AG04449 (cell line): Measurements from ENCODE around the gene PGC.
A peak's percentile ranks its signal among the peaks of the same experiment; 100 is the strongest.

Source experiments
- CTCF ChIA-PET: fragments of 350-600 bp; formaldehyde crosslinking; extraction: SDS; loops from one replicate; lab custom pipeline; 2021; ENCODE audit warnings: antibody characterized with exemption; lab: Yijun Ruan, JAX
- POLR2A ChIA-PET: fragments of 400-600, 350-600 bp; formaldehyde crosslinking; extraction: SDS; loops from one replicate; lab custom pipeline; 2020; ENCODE audit warnings: antibody characterized with exemption, inconsistent platforms; lab: Yijun Ruan, JAX
- DNase-seq: peaks from one replicate; pipeline ENCODE4 v3.0.0-alpha.2; 2010; ENCODE audit warnings: low read depth, low spot score
- H3K4me3 ChIP-seq: 2 replicates; pipeline ENCODE4 v1.5.1; 2011; ENCODE audit warnings: low read depth, mild to moderate bottlenecking, control low read depth, low read length
- TF ChIP-seq, protein P1 (sequence below): IDR thresholded peaks from one replicate; pipeline ENCODE4 v1.5.1; 2011; ENCODE audit warnings: mild to moderate bottlenecking, moderate library complexity, low read length, control low read depth, inconsistent platforms; ENCODE audit not compliant: insufficient read depth; ENCODE audit errors: missing control alignments

PGC gene

GRCh38 chr6:41702771-41703494, 44.3 kb downstream of the PGC start:
- TF ChIP-seq, protein P1, sequence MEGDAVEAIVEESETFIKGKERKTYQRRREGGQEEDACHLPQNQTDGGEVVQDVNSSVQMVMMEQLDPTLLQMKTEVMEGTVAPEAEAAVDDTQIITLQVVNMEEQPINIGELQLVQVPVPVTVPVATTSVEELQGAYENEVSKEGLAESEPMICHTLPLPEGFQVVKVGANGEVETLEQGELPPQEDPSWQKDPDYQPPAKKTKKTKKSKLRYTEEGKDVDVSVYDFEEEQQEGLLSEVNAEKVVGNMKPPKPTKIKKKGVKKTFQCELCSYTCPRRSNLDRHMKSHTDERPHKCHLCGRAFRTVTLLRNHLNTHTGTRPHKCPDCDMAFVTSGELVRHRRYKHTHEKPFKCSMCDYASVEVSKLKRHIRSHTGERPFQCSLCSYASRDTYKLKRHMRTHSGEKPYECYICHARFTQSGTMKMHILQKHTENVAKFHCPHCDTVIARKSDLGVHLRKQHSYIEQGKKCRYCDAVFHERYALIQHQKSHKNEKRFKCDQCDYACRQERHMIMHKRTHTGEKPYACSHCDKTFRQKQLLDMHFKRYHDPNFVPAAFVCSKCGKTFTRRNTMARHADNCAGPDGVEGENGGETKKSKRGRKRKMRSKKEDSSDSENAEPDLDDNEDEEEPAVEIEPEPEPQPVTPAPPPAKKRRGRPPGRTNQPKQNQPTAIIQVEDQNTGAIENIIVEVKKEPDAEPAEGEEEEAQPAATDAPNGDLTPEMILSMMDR = no peak
- DNase-seq = no peak
- ChIA-PET POLR2A (interaction anchor here (0.6 kb wide), 1 partner anchor 237 kb away, joined by 3 read pairs; no protein-coding TSS in a partner anchor), CTCF (interaction anchor here (0.8 to 5.6 kb wide), 2 partner anchors 18 to 111 kb away, joined by 3 to 37 read pairs; no protein-coding TSS in a partner anchor)
- H3K4me3 ChIP-seq = no peak overlapping the region

DNA sequence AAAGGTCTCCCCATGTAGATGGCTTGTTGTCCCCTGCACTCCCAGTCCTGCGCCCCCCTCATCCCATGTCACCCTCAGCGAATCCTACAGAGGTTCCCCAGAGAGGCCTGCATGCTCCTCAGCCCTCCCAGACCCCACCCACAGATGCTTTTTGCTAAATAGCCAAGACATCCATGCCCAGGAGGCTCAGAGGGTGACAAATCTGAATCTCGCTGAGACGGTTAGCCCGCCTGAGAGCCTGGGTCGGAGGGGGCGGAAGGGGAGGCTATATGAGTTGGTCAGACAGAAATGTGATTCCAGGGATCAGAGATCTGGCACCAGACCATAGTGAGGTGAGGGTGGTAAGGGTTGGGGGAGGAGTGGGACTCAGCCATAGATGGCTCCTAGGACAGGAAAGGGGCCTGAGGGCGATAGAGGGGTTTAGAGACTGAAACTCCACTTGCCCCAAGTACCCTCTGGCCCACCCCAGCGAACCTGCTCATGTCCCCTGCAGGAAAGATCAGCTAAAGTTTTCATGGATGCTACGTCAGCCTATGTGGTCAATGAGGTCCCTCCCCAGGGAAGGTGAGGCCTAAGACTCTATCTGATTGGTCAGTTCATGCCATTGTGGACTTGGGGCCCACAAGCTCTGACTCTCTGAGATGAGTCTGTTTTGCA, 45.0 kb downstream of the PGC start:
- H3K4me3 ChIP-seq = no peak overlapping the region
- TF ChIP-seq, protein P1 = no peak
- DNase-seq = no peak
- POLR2A ChIA-PET = interaction anchor here (0.6 kb wide), 1 partner anchor 238 kb away, joined by 3 read pairs; no protein-coding TSS in a partner anchor
- CTCF ChIA-PET = interaction anchor here (0.8 to 5.6 kb wide), 2 partner anchors 18 to 110 kb away, joined by 3 to 37 read pairs; no protein-coding TSS in a partner anchor

- POLR2A ChIA-PET = interaction anchor here (1.2 kb wide), 1 partner anchor 33 kb away, joined by 4 read pairs; no protein-coding TSS in a partner anchor
- CTCF ChIA-PET = interaction anchor here (0.9 to 5.6 kb wide), 11 partner anchors 7 to 333 kb away, joined by 3 to 37 read pairs (median 6); partner anchors contain the start of gene TFEB
- DNase-seq = no peak
- no peak overlapping the region for H3K4me3 ChIP-seq
- TF ChIP-seq, protein P1 = no peak
These were observed 46.5 kb downstream of the PGC start for GRCh38 chr6:41700463-41701347.

DNA sequence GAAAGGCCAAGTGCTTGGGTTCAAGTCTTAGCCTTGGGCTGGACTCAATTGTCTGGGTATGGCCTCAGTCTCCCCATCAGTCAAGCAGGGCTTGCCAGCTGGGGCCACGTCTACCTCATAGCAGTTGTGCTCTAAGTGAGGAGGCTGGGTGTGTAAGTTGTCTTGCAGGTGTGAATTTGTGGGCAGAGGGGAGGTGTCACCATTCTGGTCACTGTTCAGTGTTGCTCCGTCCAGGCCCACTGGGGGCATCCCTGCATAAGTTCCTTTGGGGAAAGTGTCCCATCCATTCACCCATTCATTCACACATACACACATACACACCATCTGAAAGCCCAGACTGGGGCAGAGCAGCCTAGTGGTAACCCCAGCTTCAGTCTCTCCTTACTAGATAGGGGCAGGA, 48.1 kb downstream of the PGC start:
- POLR2A ChIA-PET = interaction anchor here (1.0 to 1.7 kb wide), 5 partner anchors 7 to 34 kb away, joined by 3 to 12 read pairs (median 5); no protein-coding TSS in a partner anchor
- TF ChIP-seq, protein P1 = no peak
- peak overlapping the region; percentile 13; the same call in 1 of the 2 replicates for H3K4me3 ChIP-seq
- no peak for DNase-seq
- CTCF ChIA-PET = interaction anchor here (0.9 to 5.6 kb wide), 9 partner anchors 9 to 331 kb away, joined by 3 to 37 read pairs (median 4); no protein-coding TSS in a partner anchor

GRCh38 chr6:41697861-41698781, 49.1 kb downstream of the PGC start:
- TF ChIP-seq, protein P1 = no peak
- ChIA-PET CTCF (interaction anchor here (0.7 to 5.6 kb wide), 8 partner anchors 9 to 330 kb away, joined by 3 to 37 read pairs (median 8); partner anchors contain the start of gene TFEB), POLR2A (interaction anchor here (0.6 to 1.7 kb wide), 7 partner anchors 8 to 35 kb away, joined by 3 to 12 read pairs (median 4); no protein-coding TSS in a partner anchor)
- DNase-seq = peak; percentile 95
- H3K4me3 ChIP-seq = peak overlapping the region; percentile 13
